Cortex of kidney (tissue), 1 donor: ENCODE data around the gene SCYL2.

Experiments used
- DNase-seq: peaks from one replicate; lab custom pipeline; 2025; lab: John Stamatoyannopoulos, UW

Gene SCYL2

DNA sequence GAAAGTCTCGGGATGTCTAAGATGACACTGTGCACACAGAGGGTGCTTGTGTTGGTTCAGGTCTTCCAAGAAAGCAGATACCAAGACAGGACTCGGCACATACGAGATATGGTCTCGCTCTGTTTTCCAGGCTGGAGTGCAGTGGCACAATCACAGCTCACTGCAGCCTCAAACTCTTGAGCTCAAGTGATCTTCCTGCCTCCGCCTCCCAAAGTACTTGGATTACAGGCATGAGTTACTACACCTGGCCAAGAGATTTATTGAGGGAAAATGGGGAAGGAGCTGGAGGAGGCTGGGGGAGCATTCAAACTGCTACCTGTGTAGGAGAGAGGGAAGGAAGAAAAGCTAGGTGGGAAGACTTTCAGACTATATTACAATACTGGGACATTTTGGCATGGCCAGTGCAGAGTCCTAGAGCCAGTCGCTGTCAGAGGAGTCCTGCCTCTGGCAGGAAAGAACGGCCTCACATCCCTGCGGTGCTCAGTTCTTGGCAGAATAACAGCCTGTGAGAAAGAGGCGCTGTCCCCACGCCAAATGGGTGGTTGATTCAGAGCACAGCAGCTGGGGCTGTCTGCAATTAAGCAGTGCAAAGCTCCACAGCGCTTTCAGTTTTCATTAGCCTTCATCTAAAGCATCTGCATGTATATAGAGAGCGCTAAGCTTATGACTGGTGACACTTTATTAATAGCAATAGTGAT lies 108.2 kb downstream of the SCYL2 start:
- no peak for DNase-seq

DNA sequence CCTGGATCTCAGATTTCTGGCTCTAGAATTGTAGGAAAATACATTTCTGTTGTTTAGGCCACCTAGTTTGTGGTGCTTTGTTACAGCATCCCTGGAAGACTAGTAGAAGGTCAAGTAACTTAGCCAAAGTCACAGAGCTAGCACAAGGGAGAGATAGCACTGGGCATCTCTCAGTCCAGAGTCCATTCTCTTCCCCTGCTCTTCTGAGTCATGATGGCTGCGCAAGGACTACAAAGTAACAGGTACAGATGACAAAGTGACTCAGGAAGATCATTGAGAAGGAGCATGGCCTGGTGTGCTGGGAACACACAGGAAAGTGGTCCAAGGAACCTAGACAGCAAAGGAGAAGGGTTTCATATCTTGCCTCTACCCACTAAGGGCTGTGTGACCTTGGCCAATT lies 109.2 kb downstream of the SCYL2 start:
- DNase-seq: no peak

DNA sequence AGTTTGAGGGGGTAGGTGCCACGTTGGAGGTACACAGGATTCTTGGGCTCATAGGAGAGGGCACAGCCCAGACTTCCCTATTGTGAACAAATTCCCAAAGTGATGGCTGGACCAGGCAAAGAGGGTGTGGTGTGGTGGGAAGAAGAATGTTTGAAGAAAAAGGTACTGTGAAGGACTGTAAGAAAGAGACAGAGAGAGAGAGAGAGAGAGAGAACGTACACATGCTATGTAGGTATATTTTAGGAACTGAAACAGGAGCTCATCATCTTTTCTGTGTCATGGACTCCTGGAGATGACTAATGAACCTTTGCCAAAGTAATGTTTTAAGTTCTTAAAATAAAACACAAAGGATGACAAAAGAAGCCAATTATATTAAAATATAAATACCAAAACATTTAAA lies 114.4 kb downstream of the SCYL2 start:
- no peak for DNase-seq

DNA sequence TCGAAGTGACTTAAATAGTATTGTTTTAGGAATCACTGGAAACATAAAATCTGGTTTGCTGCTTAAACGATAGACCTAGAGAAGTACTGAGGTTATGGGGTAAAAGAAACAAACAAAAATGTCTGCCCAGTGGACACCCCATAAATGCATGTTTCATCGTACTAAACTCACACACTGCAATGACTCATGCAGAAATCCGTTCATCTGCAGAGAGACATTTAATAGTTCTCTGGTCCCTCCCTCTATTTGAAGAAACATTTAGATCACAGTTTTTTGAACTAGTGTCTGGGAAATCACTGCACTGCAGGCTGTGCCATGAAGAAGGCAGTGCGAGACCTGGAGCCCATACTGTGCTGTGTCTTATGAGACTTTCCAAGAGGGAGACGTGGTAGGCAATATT lies 115.4 kb downstream of the SCYL2 start:
- DNase-seq: no peak

DNA sequence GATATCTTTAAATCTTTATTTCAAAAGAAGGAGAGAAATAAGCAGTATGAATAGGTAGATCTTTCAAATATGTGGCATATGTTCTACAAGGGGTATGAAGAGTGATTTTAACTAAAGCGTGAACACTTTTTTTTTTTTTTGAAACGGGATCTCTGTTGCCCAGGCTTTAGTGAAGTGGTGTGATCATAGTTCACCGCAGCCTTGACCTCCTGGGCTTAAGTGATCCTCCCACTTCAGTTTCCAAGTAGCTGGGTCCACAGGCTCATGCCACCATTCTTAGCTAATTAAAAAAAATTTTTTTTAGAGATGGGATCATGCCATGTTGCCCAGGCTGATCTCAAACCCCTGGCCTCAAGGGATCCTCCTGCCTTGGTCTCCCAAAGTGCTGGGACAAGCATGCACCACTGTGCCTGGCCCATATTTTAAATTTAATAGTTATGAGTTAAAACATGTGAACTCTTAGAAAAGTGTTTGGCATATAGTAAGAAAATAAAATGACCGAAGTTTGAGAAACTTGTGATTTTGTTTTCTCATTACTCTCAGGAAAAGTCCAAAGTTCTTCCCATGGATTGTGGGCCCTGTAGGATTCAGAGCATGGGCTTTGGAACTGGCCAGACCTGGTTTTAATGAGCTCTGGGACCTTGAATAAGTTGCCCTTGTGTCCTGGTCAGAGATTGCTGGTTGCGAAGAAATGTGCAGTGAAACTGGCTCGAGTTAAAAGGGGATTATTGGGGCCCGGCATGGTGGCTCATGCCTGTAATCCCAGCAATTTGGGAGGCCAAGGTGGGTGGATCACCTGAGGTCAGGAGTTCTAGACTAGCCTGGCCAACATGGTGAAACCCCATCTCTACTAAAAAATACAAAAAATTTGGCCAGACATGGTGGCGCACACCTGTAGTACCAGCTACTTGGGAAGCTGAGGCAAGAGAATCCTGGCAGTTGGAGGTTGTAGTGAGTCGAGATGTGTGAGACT lies 116.9 kb downstream of the SCYL2 start:
- no peak for DNase-seq

DNA sequence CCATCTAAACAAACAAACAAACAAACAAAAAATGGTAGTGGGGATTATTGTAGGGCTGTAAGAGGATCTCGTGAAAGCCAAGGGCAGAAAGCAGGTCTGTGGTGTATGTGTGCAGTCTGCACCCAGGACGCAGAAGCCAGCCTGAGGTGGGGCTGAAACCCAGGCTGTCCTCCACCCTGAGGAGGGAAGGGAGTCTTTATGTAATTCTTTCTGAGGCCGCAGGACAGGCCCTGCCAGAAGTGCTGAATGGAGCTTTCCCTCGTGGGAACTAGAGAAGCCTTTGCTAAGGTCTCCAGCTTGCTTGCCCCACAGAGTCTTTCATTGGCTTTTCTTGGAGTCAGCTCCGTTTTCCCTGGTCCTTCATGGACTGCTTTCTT lies 117.6 kb downstream of the SCYL2 start:
- no peak for DNase-seq

DNA sequence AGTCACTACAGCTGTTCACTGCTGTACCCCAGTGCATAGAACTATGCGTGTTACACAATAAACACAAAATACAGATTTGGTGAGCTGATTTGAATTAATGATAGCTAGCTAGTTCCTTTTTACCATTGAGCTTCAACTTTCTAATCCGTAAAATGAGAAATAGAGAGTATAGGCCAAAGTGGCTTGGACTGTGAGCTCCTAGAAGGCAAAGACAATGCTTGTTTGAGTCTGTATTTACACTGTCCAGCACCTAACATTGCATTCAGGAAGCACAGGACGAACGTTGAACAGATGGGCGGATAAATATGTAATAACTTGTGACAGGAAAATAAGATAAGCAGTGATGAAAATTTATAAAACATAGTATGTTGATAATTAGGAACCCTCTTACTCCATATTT lies 121.4 kb downstream of the SCYL2 start:
- DNase-seq: no peak
